Vagina (tissue), 2 donors: ENCODE measurements around the gene PTGFRN. TPM values are rescaled to one million over a fixed set of nuclear protein-coding genes. Genes with fewer than 3 reads are reported as not detected.

ENCODE experiments used
- DNase-seq, 2 donors: peaks; one replicate each; pipeline ENCODE4 v3.0.0-alpha.2; 2017; ENCODE audit errors: extremely low spot score in 2 of 2
- H3K27ac ChIP-seq: fragments of 200-600 bp; sonication (generic); one replicate; pipeline ENCODE4 v1.5.1; 2019
- H3K27me3 ChIP-seq: fragments of 200-600 bp; sonication (generic); one replicate; pipeline ENCODE4 v1.5.1; 2019
- H3K36me3 ChIP-seq, 2 donors: fragments of 200-600 bp; sonication (generic); one replicate each; pipeline ENCODE4 v1.5.1; 2017 to 2019
- H3K4me1 ChIP-seq: fragments of 200-600 bp; sonication (generic); one replicate; pipeline ENCODE4 v1.5.1; 2019
- H3K4me3 ChIP-seq, 2 donors: fragments of 200-600 bp; sonication (generic); 1 replicate in 1 of 2; 2 replicates in 1 of 2; pipeline ENCODE4 v1.5.1; 2016 to 2019
- H3K9me3 ChIP-seq: fragments of 200-600 bp; sonication (generic); one replicate; pipeline ENCODE4 v1.5.1; 2019
- POLR2A ChIP-seq, 2 donors: fragments of 450-650 bp; IDR thresholded peaks; one replicate each; pipeline ENCODE4 v1.6.1; 2017; ENCODE audit warnings: antibody characterized with exemption in 2 of 2, mild to moderate bottlenecking in 2 of 2, moderate library complexity in 2 of 2
- POLR2AphosphoS5 ChIP-seq, 2 donors: sonication (generic); formaldehyde crosslinking; IDR thresholded peaks; one replicate each; pipeline ENCODE4 v1.9.0; 2017; ENCODE audit warnings: antibody characterized with exemption in 2 of 2, mild to moderate bottlenecking in 2 of 2, low read depth in 1 of 2; ENCODE audit not compliant: insufficient read depth in 1 of 2
- intact Hi-C: fragments of 100-400 bp; cut with DNase I; formaldehyde crosslinking; loops from one replicate; pipeline ENCODE4 v1.15.1; 2023
- total RNA-seq: library from RNA; depleted of rRNA; stranded (reverse); fragments of >200 nt; gene quantifications from one replicate; pipeline ENCODE4 v1.2.3, GENCODE V29; 2016
- TF ChIP-seq, protein P1 (sequence below), 3 experiments: fragments of 450-650 bp in 2 of 3; fragments of 200-600 bp in 1 of 3; sonication (generic) in 1 of 3; IDR thresholded peaks; one replicate each; pipeline ENCODE4 v1.5.1; 2017 to 2019; ENCODE audit warnings: antibody characterized with exemption in 3 of 3, mild to moderate bottlenecking in 2 of 3, moderate library complexity in 2 of 3

The PTGFRN gene
- total RNA-seq, 1 donor from 2014 or later = 52.8 TPM

DNA sequence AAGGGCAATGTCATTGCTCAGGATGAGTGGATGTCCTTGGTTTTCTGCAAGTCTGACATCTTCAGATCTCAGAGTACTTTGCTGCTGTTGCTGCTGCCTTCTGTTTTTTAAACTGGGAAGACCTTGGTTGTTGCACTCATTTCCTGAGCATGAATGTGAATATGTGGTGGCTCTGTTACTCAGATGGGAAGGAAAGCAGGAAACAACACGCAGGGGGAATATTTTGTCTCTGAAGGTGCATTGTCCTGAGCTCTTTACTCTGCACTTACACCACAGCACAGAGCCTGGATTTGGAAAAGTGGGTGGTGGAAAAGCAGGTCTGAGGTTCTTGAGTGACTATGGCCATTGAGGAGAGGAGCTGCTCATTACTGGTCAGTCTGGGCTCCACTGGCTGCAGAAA lies 36.3 kb downstream of the PTGFRN start:
- Histone ChIP-seq H3K27me3 (no peaks in the 10 kb centered on the region), H3K27ac (no peak overlapping the region), H3K4me1 (peaks cover 5% of the 10 kb centered on the region), H3K9me3 (no peaks in the 10 kb centered on the region), H3K4me3 (no peak overlapping the region), H3K36me3 (peaks cover 0 to 21% of the 10 kb centered on the region in 2 donors)
- TF ChIP-seq POLR2AphosphoS5 (IDR thresholded peaks at IDR 0.05; ENCODE audit: insufficient read depth in 1 of 2, low read depth in 1 of 2) (no peak), POLR2A (IDR thresholded peaks at IDR 0.05) (no peak)
- TF ChIP-seq, protein P1, sequence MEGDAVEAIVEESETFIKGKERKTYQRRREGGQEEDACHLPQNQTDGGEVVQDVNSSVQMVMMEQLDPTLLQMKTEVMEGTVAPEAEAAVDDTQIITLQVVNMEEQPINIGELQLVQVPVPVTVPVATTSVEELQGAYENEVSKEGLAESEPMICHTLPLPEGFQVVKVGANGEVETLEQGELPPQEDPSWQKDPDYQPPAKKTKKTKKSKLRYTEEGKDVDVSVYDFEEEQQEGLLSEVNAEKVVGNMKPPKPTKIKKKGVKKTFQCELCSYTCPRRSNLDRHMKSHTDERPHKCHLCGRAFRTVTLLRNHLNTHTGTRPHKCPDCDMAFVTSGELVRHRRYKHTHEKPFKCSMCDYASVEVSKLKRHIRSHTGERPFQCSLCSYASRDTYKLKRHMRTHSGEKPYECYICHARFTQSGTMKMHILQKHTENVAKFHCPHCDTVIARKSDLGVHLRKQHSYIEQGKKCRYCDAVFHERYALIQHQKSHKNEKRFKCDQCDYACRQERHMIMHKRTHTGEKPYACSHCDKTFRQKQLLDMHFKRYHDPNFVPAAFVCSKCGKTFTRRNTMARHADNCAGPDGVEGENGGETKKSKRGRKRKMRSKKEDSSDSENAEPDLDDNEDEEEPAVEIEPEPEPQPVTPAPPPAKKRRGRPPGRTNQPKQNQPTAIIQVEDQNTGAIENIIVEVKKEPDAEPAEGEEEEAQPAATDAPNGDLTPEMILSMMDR (IDR thresholded peaks at IDR 0.05) = no peak
- intact Hi-C loops = no loop called here
- DNase-seq = no peak

DNA sequence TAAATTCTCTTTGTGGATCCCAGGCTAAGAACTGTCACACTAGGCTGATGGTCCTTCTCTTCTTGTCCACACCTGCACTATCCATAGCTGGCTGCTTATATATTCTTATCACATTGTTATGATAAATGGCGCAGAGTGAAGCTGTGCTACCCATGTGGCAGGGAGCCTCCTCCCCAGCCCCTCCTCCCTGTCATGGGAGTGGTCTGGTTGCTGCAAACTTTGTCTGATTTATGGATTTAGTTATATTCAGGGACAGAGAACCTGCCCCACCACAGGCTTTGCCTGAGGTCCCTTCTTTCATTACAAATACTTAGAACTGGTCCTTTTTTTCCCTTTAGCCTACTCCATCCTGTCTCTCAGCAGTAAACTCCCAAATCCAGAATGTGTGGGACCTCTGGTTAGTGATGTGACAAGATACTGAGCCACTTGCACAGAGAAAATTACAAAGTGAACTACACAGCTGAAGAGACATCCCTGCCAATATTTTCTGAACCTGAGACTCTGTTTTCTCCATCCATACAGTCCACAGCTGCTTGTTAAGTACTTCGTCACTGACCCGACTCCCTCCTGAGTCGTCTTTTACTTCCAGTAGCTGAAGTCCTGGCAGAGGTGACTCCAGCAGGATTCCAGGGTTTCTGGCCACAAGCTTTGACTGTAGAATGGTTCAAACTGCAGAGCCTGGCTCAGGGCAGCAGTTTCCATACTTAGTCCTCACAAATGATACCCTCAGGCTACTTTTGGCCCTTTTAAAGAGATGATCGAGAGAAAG lies 37.6 kb downstream of the PTGFRN start:
- Histone ChIP-seq H3K27ac (peak overlapping the region; percentile 4), H3K9me3 (no peaks in the 10 kb centered on the region), H3K4me1 (peaks cover 5% of the 10 kb centered on the region), H3K36me3 (peaks cover 0 to 14% of the 10 kb centered on the region in 2 donors), H3K27me3 (no peaks in the 10 kb centered on the region), H3K4me3 (no peak overlapping the region)
- TF ChIP-seq, protein P1 (IDR thresholded peaks at IDR 0.05) = no peak
- TF ChIP-seq POLR2AphosphoS5 (IDR thresholded peaks at IDR 0.05; ENCODE audit: insufficient read depth in 1 of 2, low read depth in 1 of 2) = no peak
- no peak for TF ChIP-seq POLR2A (IDR thresholded peaks at IDR 0.05)
- intact Hi-C loops = no loop called here
- no peak for DNase-seq

DNA sequence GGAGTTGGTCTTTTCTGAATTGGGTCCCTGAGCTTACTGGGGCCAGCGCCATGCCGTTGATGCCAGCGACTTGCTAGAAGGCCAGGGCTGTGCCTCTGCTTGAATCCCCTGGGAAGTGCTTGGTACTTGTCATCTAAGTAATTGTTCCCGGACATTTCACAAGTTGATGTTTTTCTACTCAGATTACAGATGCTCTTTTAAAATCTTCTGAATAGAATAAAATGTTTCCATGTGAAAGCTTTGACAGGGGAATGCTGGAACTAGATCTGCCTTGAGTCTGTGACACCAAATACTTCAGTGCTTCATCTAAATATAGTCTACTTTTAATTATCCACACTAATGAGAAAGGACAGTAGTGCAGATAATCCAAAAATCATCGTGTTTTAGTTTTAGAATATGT lies 38.3 kb downstream of the PTGFRN start:
- Histone ChIP-seq H3K4me3 (no peak overlapping the region), H3K9me3 (no peaks in the 10 kb centered on the region), H3K4me1 (peaks cover 5% of the 10 kb centered on the region), H3K27me3 (no peaks in the 10 kb centered on the region), H3K27ac (peak overlapping the region; percentile 4), H3K36me3 (peaks cover 0 to 13% of the 10 kb centered on the region in 2 donors)
- intact Hi-C loops = no loop called here
- TF ChIP-seq, protein P1 (IDR thresholded peaks at IDR 0.05) = no peak
- TF ChIP-seq POLR2A (IDR thresholded peaks at IDR 0.05) (no peak), POLR2AphosphoS5 (IDR thresholded peaks at IDR 0.05; ENCODE audit: insufficient read depth in 1 of 2, low read depth in 1 of 2) (no peak)
- no peak for DNase-seq

GRCh38 chr1:116948642-116949041 lies 38.9 kb downstream of the PTGFRN start:
- TF ChIP-seq POLR2AphosphoS5 (IDR thresholded peaks at IDR 0.05; ENCODE audit: insufficient read depth in 1 of 2, low read depth in 1 of 2) (no peak), POLR2A (IDR thresholded peaks at IDR 0.05) (no peak)
- TF ChIP-seq, protein P1 (IDR thresholded peaks at IDR 0.05) = no peak
- H3K27me3 ChIP-seq = no peaks in the 10 kb centered on the region
- H3K27ac ChIP-seq = no peak overlapping the region
- H3K4me3 ChIP-seq = no peak overlapping the region
- H3K36me3 ChIP-seq = peaks cover 0 to 13% of the 10 kb centered on the region in 2 donors
- H3K9me3 ChIP-seq = no peaks in the 10 kb centered on the region
- peaks cover 5% of the 10 kb centered on the region for H3K4me1 ChIP-seq
- intact Hi-C loops = no loop called here
- DNase-seq = no peak
